Measurements from ENCODE around the gene ARIH1. TPM values are rescaled to one million over a fixed set of nuclear protein-coding genes. Genes with fewer than 3 reads are reported as not detected.

The ARIH1 gene
- total RNA-seq, 1 experiment from 2014 or later: 209 TPM

GRCh38 chr15:72491768-72492167 lies 17.6 kb downstream of the ARIH1 start:
- H4K20me1 ChIP-seq (ENCODE audit: insufficient read depth): peaks cover 21% of the 10 kb centered on the region; the same call in 1 of the 2 replicates
- H3K9me3 ChIP-seq (ENCODE audit: control insufficient read depth in 1 of 2, insufficient read depth in 1 of 2, low read depth in 1 of 2, low read length in 2 of 2): no peaks in the 10 kb centered on the region
- peaks cover 100% of the 10 kb centered on the region for H3K79me2 ChIP-seq (ENCODE audit: insufficient read depth, low read length)
- ChIA-PET CTCF (no interaction called here), POLR2A (interaction anchor here (1.6 kb wide), 1 partner anchor 12 kb away, joined by 5 read pairs; no protein-coding TSS in a partner anchor), RAD21 (ENCODE audit: low non-redundant PET in 1 of 2, low total read pairs in 2 of 2, uncharacterized antibody in 2 of 2, unreplicated experiment in 2 of 2) (no interaction called here)
- intact Hi-C loops (cut with micrococcal nuclease): no loop called here
- no peak for TF ChIP-seq EZH2phosphoT487 (IDR thresholded peaks at IDR 0.05; ENCODE audit: borderline replicate concordance)
- no peak for TF ChIP-seq ELF1 (IDR thresholded peaks at IDR 0.05; ENCODE audit: borderline replicate concordance, low read depth)
- TF ChIP-seq, protein P1, sequence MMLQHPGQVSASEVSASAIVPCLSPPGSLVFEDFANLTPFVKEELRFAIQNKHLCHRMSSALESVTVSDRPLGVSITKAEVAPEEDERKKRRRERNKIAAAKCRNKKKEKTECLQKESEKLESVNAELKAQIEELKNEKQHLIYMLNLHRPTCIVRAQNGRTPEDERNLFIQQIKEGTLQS (IDR thresholded peaks at IDR 0.05): no peak
- no peak for TF ChIP-seq REST (IDR thresholded peaks at IDR 0.05; ENCODE audit: low read depth)
- TF ChIP-seq RAD21 (IDR thresholded peaks at IDR 0.05; ENCODE audit: low read depth): no peak
- TF ChIP-seq YY1 (IDR thresholded peaks at IDR 0.05; ENCODE audit: extremely low read depth, insufficient replicate concordance, low read depth, low read length): no peak
- H3K27ac ChIP-seq (ENCODE audit: low read depth, low read length): no peak overlapping the region
- no peaks in the 10 kb centered on the region for H3K9me2 ChIP-seq (ENCODE audit: insufficient read depth)
- H3K36me3 ChIP-seq (ENCODE audit: control insufficient read depth in 1 of 2, insufficient read depth in 2 of 2, low read length in 2 of 2): peaks cover 0 to 3% of the 10 kb centered on the region in 2 experiments; a peak in 1 of 4 replicates
- no peak overlapping the region for H3K4me3 ChIP-seq (replicated peaks in 1 of 2; ENCODE audit: low read depth in 1 of 2, low read length in 2 of 2)
- no peaks in the 10 kb centered on the region for H3K27me3 ChIP-seq (ENCODE audit: insufficient read depth, low read length)
- BruUV-seq (replicated peaks): no TSS peak
- H3K4me2 ChIP-seq (ENCODE audit: low read length): no peak overlapping the region
- ATAC-seq: no peak
- no peak for DNase-seq (ENCODE audit: low read depth, low spot score)
- no peaks in the 10 kb centered on the region for H3K4me1 ChIP-seq (ENCODE audit: control insufficient read depth in 1 of 2, insufficient read depth in 2 of 2, low read length in 2 of 2)
- H2AFZ ChIP-seq (ENCODE audit: low read depth, low read length, poor library complexity, severe bottlenecking): no peak overlapping the region
- no peak overlapping the region for H3K9ac ChIP-seq (ENCODE audit: low read length)

Measured in HCT116 (cell line).